ENCODE data around the gene EEFSEC.
A peak's percentile ranks its signal among the peaks of the same experiment; 100 is the strongest.

EEFSEC gene

GRCh38 chr3:128276146-128276435 is 122.8 kb downstream of the EEFSEC start:
- intact Hi-C loops (cut with DNase I; ENCODE audit: low total_unique reads), result no loop called here
- Histone ChIP-seq H3K36me3 (peaks cover 0 to 24% (median 10%) of the 10 kb centered on the region in 3 donors), H3K9me3 (no peaks in the 10 kb centered on the region), H3K4me1 (peaks cover 0 to 13% (median 8%) of the 10 kb centered on the region in 4 donors), H3K4me3 (no peak overlapping the region), H3K27me3 (no peaks in the 10 kb centered on the region), H3K27ac (no peak overlapping the region)
- TF ChIP-seq CTCF (IDR thresholded peaks at IDR 0.05), result no peak
- DNase-seq, result no peak

GRCh38 chr3:128276577-128277183 is 123.4 kb downstream of the EEFSEC start:
- Histone ChIP-seq H3K4me3 (no peak overlapping the region), H3K27me3 (no peaks in the 10 kb centered on the region), H3K36me3 (peaks cover 0 to 18% (median 6%) of the 10 kb centered on the region in 3 donors), H3K4me1 (peaks cover 0 to 17% (median 9%) of the 10 kb centered on the region in 4 donors), H3K9me3 (no peaks in the 10 kb centered on the region), H3K27ac (no peak overlapping the region)
- no peak for DNase-seq
- intact Hi-C loops (cut with DNase I; ENCODE audit: low total_unique reads), result no loop called here
- TF ChIP-seq CTCF (IDR thresholded peaks at IDR 0.05), result no peak

GRCh38 chr3:128277378-128278069 is 124.2 kb downstream of the EEFSEC start:
- peak in 1 of 2 donors; percentile 16 for DNase-seq
- H3K4me1 ChIP-seq, result peaks cover 0 to 25% (median 16%) of the 10 kb centered on the region in 4 donors

GRCh38 chr3:128278130-128278529 is 124.8 kb downstream of the EEFSEC start:
- peaks cover 0 to 31% (median 22%) of the 10 kb centered on the region in 4 donors for H3K4me1 ChIP-seq
- intact Hi-C loops (cut with DNase I; ENCODE audit: low total_unique reads), result no loop called here
- no peaks in the 10 kb centered on the region for H3K9me3 ChIP-seq
- no peak overlapping the region for H3K4me3 ChIP-seq
- no peaks in the 10 kb centered on the region for H3K27me3 ChIP-seq
- DNase-seq, result no peak
- TF ChIP-seq CTCF (IDR thresholded peaks at IDR 0.05), result no peak
- peaks cover 0 to 16% (median 0%) of the 10 kb centered on the region in 3 donors for H3K36me3 ChIP-seq
- no peak overlapping the region for H3K27ac ChIP-seq

More at GRCh38 chr3:128277378-128278069, 124.2 kb downstream of the EEFSEC start:
- peaks cover 0 to 16% (median under 1%) of the 10 kb centered on the region in 3 donors for H3K36me3 ChIP-seq
- intact Hi-C loops (cut with DNase I; ENCODE audit: low total_unique reads), result no loop called here
- TF ChIP-seq CTCF (IDR thresholded peaks at IDR 0.05), result no peak
- no peak overlapping the region for H3K27ac ChIP-seq
- no peaks in the 10 kb centered on the region for H3K27me3 ChIP-seq
- H3K4me3 ChIP-seq, result no peak overlapping the region
- H3K9me3 ChIP-seq, result no peaks in the 10 kb centered on the region

- no peaks in the 10 kb centered on the region for H3K27me3 ChIP-seq
- intact Hi-C loops (cut with DNase I; ENCODE audit: low total_unique reads), result no loop called here
- no peaks in the 10 kb centered on the region for H3K9me3 ChIP-seq
- H3K36me3 ChIP-seq, result peaks cover 0 to 11% (median 0%) of the 10 kb centered on the region in 3 donors
- peak in 1 of 2 donors; percentile 36 for DNase-seq
- H3K4me3 ChIP-seq, result no peak overlapping the region
- TF ChIP-seq CTCF (IDR thresholded peaks at IDR 0.05), result no peak
- H3K27ac ChIP-seq, result no peak overlapping the region
- peaks cover 0 to 31% (median 22%) of the 10 kb centered on the region in 4 donors for H3K4me1 ChIP-seq
Observed at GRCh38 chr3:128278761-128279600, 125.7 kb downstream of the EEFSEC start.

All from tibial artery (tissue), 4 donors.